ENCODE measurements around the gene MFSD1.

DNA sequence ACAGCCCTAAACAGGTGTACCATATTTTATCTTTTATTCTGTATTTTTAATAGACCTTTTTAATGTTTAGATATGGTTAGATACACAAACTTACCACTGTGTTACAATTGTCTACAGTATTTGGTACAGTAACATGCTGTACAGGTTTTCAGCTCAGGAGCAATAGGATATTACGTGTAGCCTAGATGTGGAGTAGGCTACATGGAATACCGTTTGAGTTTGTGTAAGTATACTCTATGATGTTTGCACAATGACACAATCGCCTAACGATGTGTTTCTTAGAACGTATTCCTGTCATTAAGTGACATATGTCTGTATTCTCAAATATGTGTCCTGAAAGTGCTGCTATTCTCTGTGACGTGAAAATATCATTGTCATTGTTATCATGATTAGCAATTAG, 62.6 kb downstream of the MFSD1 start:
- TF ChIP-seq, protein P1, sequence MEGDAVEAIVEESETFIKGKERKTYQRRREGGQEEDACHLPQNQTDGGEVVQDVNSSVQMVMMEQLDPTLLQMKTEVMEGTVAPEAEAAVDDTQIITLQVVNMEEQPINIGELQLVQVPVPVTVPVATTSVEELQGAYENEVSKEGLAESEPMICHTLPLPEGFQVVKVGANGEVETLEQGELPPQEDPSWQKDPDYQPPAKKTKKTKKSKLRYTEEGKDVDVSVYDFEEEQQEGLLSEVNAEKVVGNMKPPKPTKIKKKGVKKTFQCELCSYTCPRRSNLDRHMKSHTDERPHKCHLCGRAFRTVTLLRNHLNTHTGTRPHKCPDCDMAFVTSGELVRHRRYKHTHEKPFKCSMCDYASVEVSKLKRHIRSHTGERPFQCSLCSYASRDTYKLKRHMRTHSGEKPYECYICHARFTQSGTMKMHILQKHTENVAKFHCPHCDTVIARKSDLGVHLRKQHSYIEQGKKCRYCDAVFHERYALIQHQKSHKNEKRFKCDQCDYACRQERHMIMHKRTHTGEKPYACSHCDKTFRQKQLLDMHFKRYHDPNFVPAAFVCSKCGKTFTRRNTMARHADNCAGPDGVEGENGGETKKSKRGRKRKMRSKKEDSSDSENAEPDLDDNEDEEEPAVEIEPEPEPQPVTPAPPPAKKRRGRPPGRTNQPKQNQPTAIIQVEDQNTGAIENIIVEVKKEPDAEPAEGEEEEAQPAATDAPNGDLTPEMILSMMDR (IDR thresholded peaks at IDR 0.05), result no peak
- no peak for TF ChIP-seq POLR2A (IDR thresholded peaks at IDR 0.05)
